Activated naive CD4-positive, alpha-beta T cell (primary cell): ENCODE data around the gene SUMF1.

Experiments used
- DNase-seq, 4 experiments: peaks; one replicate each; lab custom pipeline; 2025; lab: John Stamatoyannopoulos, UW

SUMF1 gene

DNA sequence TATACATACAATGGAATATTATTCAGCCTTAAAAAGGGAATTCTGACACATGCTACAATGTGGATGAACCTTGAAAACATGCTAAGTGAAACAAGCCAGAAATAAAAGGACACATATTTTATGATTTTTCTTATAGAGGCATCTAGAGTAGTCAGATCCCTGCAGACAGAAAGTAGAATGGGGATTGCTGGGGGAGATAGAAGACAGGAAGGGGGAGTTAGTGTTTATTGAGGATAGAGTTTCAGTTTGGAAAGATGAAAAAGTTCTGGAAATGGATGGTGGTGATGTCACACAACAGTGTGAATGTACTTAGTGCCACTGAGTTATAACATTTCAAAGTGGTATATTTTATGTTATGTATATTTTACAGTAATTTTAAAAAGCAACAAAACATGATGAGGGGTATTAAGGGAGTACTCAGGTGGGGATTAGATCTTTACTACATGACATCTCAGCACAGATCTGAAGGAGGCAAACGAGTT is 30.8 kb upstream of the SUMF1 start:
- no peak for DNase-seq

DNA sequence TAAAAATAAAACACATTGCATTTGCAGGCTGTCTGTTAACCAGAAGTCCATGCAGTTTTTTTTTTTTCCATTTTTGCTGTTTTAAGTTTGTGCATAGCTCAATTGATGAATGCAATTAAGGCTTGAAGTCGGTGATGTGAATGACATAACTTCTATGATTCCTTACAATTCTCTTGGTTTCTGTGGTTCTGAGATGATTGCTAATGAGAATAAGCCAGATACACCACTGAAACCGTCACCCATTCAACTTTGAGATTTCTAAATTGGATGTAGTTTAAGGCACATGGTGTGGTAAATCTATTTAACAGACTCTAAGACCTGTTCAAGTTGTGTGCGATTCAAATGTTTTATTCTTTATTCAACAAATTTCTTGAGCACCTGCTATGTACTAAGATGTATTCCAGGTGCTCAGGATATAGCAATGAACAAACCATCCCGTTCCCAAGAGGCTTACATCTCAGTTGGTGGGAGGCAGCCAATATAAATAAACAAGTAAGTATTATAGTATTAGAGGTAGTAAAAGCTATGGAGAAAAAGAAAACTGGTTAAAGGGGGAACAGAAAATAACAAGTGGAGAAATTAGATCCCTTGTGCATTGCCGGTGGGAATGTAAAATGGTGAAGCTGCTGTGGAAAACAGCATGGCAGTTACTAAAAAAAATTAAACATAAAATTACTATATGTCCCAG is 30.1 kb upstream of the SUMF1 start:
- no peak for DNase-seq

DNA sequence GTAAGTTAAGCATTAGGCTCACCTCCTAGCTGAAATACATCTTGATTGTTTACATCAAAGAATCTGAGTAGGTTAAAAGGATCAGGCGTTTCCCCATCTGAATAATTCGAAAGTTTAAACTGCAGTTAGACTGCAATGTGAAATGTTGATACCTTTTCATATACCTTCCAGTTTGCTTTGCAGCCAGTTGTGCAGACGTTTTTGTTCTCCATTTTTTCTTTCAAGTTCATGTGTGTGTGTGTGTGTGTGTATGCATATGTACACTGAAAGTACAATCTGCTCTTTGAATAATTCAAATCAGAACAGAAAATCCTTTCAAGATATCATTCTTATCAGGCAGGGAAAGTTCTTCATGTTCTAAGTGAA is 29.0 kb upstream of the SUMF1 start:
- no peak for DNase-seq

DNA sequence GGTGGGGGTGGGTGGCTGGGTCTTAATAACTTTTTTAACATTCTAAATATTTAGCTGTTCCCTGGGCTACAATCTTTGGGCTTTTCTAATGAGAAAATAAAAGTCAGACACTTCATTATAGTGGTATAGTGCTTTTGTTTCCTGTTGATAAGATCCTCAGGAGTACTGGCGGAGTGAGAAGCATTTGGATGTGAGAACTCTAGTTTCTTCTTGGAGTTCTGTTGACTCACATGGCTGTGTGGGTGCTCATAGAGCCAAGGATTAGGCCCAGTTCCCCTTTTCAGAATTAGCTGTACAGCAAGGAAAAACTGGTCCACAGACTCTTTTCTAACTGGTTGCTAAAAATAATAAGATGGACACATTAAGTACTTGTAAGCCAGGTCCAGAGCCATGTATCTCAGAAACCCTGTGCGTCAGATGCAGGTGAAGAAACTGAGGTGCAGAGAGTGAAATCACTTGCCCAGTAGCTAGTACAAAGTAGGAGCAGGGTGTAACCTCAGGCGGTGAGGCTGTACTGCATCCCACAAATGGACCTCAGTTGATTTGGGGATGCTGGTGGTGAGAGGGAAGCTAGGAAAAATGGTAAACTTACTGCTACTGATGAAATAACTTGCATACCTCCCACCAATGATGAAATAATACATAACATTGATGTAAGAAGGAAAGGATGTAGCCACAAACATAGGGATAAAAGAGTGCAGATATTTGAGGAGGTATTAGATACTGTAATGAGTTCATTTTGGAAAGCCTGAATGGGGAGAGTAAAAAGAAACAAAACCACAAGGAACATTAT is 28.4 kb upstream of the SUMF1 start:
- DNase-seq = no peak

DNA sequence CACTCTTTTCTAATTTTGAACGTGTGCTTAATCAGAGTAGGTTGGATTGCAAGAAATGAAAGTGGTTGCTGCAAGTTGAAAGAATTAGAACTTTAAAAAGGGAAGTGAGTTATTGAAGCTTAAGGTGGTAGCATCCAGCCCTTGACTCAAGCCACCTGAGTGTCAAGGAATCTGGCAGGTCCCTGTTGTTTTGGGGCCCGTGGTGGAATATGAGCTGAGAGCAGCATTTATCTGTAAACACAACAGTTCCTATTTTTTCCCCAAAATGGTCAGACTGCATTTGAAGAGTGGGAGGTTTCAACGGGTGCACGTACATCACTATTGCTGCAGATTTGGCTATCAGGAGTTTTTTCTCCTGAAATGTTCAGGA is 27.8 kb upstream of the SUMF1 start:
- DNase-seq = no peak

DNA sequence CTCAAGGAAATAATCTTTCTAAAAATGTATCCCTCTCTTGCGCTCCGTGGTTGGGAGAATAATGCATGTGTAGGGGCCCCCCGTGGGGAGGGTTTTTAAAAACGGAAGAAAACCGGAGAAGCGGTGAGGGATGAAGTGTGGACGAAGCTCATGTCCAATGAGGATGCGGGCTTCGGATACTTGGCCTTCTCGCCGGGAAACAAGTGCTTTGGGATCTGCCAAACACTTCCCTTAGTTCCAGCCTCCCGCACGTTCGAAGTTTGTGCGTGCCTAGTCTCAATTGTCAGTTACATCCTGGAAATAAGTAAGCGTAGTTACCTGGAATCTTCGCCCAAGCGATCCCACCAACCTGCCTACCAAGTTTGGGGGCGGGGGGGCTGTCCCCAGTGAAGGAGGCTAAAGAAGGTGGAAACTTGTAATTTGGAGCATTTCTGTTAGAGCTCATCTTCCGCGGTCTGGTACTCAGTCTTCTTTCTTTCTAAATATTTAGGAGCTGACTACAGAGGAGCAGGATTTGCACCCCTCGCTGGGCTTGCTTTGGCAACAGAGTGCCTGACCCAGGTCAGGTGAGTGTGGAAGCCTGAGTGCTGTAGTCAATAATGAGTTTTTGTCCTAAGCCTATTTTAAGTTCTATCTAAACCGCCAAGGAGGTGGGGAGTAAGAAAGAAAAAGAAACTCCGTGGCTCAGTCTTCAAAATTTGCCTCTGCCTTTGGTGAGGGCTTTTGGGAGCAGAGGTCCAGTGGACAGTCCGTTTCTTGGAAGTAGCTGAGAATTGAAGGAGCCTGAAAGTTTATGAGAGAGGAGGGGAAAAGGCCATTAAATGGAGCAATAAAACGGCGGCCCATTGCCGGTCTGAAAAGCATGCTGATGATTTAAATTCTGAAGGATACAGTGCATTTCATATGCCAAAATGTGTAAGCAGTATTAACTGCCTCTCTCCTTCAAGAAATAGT is 27.1 kb upstream of the SUMF1 start:
- DNase-seq = peak in 2 of 4 experiments; percentile 5 to 13

DNA sequence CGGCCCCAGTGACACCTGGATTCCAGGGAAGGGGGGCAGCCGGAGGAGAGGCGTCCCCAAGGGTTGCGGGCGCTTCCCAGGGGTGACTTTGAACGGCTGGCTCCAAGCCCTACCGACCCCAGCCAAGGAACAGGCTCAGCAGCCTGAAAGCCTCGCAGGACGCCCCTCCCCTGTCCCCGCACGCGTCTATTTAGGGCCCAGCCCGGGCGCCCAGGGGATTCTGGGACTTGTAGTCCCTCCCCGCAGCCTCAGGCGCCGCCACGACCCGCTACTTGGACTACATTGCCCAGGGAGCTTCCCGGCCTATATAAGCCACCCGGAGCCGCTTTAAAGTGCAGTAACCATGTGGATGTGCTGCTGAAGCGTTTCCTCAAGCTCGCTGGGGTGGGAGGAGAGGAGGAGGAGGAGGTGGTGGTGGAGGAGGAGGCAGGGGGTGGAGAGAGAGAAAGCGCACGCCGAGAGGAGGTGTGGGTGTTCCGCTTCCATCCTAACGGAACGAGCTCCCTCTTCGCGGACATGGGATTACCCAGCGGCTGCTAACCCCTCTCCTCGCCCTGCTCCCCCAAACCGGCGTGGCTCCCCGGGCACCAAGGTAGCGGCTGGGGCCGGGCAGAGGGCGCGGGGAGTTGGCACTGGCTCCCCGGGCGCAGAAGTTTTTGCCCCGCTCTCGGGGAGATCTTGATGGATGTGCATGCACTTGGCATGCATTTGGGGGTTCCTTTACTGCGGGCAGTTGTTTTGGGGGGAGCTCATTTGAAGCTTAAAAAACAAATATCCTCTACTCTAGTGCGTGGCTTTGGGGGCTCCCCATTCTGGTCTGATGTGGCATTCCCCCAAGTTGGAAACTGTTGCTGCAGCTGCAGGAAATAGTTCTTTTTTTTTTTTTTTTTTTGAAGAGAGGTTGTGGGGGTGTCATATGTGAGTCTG is 26.2 kb upstream of the SUMF1 start, which contains the start of gene ITPR1:
Gene ITPR1 (plus strand): TSS at position 335 of the 927 bp plus-strand sequence. CDS start 23,144 bp downstream, outside the sequence.
- peak; percentile 95 to 97 (median 96) for DNase-seq

DNA sequence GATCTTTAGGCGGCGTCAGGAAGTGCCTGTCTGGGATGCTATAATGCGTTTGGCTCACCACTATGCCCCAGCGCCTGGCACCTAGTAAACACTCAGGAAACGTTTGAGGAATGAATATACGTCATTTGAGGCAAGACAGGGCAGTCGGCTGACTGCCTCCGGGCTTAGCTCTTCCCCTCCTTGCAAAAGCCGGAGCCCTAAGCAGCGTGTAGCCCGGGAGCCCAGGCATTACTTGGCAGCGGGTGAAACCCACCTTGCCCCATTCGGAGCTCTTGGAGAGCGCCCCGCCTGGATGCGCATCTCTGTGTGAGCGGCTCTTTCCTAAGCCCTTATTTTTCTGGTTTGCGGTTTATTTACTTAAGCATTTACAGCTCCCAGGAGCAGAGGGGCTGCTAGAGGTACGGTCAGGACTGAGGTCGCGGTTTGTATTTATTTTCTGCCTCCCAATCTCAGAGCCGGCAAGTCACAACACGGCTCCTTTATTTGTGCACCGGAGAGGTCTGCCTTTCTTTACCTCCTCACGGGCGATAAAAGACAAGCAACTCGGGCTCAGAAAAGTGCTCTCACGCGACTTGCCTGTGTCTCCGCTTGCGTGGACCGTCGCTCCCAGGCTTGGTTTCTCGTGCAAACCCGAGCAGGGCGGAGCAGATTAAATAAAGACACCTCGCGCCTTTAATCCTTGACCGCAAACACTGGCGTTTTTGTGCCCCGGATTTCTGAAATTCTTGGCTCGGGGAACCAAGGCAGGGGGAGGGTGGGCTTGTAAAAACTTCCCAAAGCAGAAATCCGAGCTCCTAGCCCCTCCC is 25.3 kb upstream of the SUMF1 start:
- DNase-seq = peak; percentile 3 to 31 (median 18)

DNA sequence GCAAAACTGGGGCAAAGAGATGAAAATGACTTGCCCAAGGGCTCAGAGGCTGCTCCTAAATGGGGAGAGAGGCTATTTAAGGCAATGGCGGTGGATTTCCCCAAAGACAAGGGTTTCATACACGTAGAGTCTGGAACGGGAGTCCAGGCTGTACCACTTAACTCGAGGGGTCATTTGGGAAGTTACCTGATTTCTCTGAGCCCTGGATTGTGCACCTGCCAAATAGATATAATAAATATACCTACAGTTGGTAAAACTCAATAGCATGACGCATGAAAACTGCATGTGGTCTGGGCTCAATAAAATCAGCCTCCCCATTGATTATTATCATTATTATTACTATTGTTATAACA is 24.8 kb upstream of the SUMF1 start:
- no peak for DNase-seq

DNA sequence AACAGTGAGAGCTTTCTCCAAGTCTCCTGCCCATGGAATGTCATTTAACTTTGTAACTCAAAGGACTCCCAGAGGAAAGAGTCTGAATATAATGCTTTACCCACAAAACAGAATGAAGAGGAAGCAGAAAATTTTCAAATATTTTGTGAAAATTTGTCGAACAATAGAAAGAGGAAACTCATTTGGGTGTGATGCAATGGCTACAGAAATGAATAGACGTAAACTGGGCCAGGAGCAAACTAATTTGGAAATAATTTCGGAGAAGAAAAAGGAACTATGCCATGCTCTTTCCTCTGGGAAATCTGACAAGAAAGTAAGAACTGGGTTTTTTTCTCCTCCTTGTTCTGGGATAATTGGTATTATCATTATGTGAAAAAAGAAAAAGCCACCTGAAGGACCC is 11.2 kb upstream of the SUMF1 start:
- no peak for DNase-seq

DNA sequence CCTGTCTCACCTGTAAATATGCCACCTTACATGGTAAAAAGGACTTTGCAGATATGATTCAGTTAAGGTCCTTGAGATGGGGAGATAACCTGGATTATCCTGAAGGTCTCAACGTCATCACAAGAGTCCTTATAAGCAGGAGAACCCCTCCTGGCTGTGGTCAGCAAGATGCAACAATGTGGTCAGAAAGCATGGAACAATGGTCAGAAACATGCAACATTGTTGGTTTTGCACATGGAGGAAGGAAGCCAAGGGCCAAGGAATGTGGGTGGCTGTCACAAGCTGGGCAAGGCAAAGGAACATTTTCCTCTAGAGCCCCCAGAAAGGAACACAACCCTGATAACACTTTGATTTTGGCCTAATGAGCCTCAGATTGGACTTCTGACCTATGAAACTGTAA is 9.4 kb upstream of the SUMF1 start:
- no peak for DNase-seq

DNA sequence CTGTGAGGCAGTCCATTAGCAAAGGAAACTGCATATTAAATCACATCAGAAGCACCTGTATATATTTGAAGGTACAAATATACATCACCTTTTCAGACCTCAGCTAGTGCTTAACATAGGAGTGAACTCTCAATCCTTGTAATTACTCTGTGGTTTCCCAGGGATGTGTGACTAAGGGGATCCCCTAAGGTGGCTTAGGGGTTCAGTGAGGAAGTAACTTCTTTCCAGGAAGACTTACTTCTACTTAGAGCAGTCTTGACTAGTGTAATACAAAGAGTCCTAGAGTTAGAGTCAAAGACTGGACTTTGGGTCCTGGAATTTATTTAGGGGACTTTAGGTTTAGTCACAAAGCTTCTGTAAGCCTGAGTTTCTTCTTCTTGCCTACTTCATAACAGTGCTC is 8.7 kb upstream of the SUMF1 start:
- no peak for DNase-seq

DNA sequence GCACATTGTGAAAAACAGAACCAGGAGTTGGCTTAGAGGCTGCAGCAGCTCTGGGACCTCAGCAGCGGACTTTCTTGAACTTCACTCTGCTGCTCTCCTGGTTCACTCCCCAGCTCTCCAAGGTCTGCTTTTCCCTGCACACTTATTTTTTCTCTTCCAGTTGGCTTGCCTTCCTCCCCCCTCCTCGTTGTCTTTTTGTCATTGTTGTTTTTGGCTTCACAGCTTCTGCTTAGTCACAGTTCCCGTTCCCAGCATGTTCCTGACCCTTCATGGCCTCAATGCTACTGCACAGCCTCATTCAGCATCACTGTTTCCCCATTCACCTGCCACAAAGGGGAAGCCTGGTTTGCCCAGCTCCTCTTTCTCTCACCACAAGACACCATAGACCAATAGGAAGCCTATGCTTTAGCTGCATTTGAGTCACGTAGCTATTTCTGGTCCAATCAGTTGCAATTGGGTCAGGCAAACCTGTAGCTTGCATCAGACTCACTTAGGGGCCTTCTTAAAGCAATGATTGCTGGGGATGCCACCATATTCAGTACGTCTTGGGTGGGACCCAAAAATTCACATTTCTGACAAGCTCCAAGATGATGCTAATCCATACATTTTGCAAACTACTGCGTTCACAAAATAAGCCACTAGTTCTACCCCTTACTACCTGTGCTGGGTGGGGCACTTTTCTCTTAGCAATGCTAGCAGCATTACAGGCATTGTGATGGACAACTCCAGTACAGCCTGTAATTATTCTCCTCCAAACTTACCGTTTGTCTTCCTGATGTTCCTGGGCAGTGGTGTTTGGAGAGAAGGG is 7.8 kb upstream of the SUMF1 start:
- DNase-seq = no peak

DNA sequence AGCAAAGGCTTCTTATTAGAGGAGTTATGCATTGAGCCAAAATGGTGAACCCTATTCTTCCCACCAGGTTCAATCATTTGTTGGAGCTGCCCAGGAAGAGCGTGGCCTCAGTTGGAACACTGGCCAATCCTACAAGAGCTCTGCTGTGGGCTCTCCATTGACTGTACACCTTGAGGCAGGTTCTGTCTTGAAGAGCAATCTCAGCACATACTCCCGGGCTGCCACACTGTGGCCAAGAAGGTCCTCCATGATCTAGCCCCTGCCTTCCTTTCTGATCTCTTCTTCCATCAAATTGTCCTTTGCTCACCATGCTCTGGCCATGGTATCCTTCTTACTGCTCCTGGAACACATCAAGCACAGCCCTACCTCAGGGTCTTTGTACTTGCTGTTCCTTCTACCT is 5.7 kb upstream of the SUMF1 start:
- DNase-seq = no peak

DNA sequence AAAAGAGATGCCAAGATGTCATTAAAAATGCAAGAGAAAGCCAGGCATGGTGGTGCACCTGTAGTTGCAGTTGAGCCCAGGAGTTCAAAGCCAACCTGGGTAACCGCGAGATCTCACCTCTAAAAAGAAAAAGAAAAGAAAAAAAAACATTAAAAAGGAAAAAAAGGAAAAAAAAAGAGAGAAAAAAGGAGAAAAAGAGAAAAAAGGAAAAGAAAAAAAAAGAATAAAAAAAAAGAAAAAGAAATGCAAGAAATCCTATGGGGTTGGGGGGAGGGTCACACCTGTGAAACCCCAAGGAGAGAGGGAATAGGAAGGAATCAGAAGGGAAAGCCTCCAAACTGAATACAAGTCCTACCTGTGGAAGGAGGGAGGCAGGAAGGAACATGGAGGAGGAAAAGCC is 5.2 kb upstream of the SUMF1 start:
- DNase-seq = no peak

DNA sequence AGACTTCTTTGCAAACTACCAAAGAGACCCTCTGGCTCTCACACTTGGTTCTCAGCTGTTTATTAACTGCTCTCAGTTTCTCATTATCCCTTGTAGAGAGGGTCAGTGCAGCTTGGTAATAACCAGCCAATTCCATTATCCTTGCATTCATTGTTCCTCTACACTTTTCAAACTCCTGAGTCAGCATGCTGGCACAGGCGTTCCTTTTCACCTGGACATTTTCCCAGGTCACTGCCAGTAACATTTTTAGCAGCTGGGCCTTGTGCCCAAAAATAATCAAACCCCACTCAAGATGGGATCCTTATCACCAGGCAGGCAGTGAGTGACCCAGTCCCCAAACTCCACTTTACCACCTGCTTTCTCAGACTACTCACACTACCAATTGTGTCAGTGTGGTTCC is 4.8 kb upstream of the SUMF1 start:
- no peak for DNase-seq

DNA sequence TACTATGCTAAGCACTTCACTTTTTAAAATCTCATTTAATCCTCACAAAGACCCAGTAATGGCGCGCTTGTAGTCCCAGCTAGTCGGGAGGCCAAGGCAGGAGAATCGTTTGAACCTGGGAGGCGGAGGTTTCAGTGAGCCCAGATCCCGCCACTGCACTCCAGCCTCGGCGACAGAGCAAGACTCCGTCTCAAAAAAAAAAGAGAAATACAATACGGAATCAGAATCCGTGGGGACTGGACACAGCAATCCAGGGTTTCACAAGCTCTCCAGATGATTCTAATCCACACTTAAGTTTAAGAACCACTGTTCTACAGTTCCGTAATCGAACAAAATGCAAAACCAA is 426 bp upstream of the SUMF1 start:
- DNase-seq = no peak

DNA sequence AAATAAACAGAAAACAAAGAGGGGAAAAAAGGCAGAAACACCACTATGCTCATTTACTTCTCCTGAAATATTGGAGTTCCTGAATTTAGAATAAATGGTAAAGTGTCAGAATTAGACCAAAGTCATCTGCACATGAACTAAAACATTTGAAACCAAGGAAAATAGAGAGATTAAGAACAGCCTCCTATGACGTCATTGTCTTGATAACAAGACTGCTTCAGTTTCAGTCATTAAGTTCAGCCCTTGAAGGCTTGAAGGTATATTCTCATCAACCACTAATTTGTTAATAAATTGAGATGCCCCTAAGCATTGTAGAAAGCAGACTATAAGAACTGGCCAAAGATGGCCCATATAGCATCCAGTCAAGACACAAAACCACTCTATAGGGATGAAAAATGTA is 2.5 kb downstream of the SUMF1 start:
- DNase-seq = no peak

DNA sequence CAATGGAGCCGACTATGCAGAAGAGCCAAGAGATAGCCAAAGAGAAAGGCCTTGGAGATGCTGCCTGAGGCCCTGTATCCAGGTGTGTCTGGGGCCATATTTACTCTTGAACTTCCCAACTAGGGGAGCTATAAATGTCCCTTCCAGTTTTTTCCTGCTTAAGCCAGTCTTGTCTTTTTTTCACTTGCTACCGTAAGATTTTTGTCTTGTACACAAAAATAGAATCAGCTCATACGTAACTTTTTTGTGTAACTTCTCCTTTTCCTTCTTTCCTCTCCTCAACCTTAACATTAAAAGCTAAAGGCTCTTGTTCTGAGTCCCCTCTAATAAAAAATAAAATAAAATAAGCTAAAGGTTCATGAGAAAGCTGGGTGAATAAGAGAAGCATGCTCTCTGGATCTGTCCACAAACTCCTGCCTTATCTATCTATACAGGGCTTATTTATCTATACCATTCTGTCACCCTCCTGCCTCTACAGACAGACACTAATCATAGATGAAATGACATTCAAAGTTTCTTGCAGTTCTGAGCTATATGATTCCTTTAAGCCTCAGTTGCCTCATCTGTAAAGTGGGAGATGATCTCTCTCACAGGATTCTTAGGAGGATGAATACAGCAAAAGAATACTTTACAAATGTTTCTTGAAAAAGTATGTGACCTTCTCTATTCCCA is 4.6 kb downstream of the SUMF1 start:
- DNase-seq = no peak
